Stimulated activated CD4-positive, alpha-beta T cell treated with anti-CD3 and anti-CD28 coated beads, Interleukin-4, amount 100 ng/mL, for 48 hours (primary cell): Measurements from ENCODE around the gene LMTK2.

Experiments used
- DNase-seq, 2 donors: peaks; one replicate each; pipeline ENCODE4 v3.0.0-alpha.2; 2020; ENCODE audit warnings: low read depth in 2 of 2

Gene LMTK2

GRCh38 chr7:98175260-98175940 is 68.7 kb downstream of the LMTK2 start:
- no peak for DNase-seq

- no peak for DNase-seq
These were observed 70.9 kb downstream of the LMTK2 start for GRCh38 chr7:98177553-98177952.

- no peak for DNase-seq
These were observed 71.7 kb downstream of the LMTK2 start for GRCh38 chr7:98178321-98178720.

- no peak for DNase-seq
These were observed 72.3 kb downstream of the LMTK2 start for GRCh38 chr7:98178762-98179490.

GRCh38 chr7:98180751-98181150 is 74.1 kb downstream of the LMTK2 start:
- DNase-seq, result no peak

- no peak for DNase-seq
These were observed 78.4 kb downstream of the LMTK2 start for GRCh38 chr7:98185101-98185500.

- no peak for DNase-seq
These were observed 79.9 kb downstream of the LMTK2 start for GRCh38 chr7:98186452-98187137.

- DNase-seq, result no peak
These were observed 80.5 kb downstream of the LMTK2 start for GRCh38 chr7:98187138-98187502.

GRCh38 chr7:98189559-98189958 is 82.9 kb downstream of the LMTK2 start:
- DNase-seq, result no peak

GRCh38 chr7:98191668-98192431 is 85.2 kb downstream of the LMTK2 start:
- no peak for DNase-seq

- DNase-seq, result no peak
These were observed 86.3 kb downstream of the LMTK2 start for GRCh38 chr7:98192781-98193457.

- DNase-seq, result no peak
These were observed 87.0 kb downstream of the LMTK2 start for GRCh38 chr7:98193474-98194180.

- no peak for DNase-seq
These were observed 87.5 kb downstream of the LMTK2 start for GRCh38 chr7:98194186-98194585.

- DNase-seq, result no peak
These were observed 88.2 kb downstream of the LMTK2 start for GRCh38 chr7:98194672-98195457.

GRCh38 chr7:98196706-98197605 is 90.3 kb downstream of the LMTK2 start:
- DNase-seq, result no peak

- no peak for DNase-seq
These were observed 92.5 kb downstream of the LMTK2 start for GRCh38 chr7:98199131-98199530.

GRCh38 chr7:98200364-98200763 is 93.7 kb downstream of the LMTK2 start:
- no peak for DNase-seq

- DNase-seq, result peak; percentile 54 to 61
These were observed 95.9 kb downstream of the LMTK2 start for GRCh38 chr7:98202367-98203195.
